Stromal cell of bone marrow (primary cell): ENCODE measurements around the gene JUND.
A peak's percentile ranks its signal among the peaks of the same experiment; 100 is the strongest.

ENCODE experiments used
- DNase-seq: peaks from one replicate; pipeline ENCODE4 v3.0.0-alpha.2; 2012; ENCODE audit warnings: low read depth

JUND gene

DNA sequence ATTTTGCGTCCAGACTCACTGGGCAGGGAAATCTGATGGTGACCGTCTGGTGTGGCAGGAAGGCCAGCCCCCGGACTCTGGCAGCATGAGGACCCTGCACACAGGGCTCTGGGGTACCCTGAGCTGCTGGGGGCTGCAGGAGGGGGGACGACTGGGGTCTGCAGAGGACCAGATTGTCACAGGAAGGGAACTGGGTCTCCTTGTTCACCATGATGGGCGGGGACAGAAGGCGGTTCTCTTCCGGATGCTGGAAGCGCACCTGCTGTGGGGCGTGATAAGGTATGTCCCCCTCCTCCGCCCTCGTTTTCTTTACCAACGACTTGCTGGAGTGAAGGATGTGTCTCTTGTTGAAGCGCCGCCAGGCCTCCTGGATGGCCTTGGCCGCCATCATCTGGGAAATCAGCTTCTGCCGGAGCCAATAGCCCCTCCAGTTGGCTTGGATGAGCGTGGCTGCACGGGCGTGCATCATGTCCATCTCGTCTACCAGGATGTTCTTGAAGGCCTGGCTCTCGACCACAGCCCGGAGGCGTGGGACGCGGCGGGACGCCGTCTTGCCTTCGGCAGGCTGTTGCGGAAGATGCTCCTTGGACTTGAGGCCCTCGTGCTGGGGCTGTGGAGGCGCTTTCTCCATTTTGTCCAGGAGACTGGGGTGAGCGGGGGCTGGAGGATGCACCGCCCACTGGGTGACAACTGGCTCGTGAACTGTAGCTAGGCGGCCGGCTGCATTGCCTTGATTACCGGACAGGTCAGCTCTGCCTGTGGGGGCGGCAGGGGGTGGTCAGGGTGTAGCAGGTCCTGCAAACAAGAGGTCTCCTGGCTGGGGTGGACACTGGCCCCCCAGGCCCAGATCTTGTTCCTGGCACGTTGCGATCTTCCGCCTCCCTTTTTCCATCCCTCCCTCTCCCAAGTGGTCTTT lies 14.4 kb downstream of the JUND start:
- DNase-seq: no peak

DNA sequence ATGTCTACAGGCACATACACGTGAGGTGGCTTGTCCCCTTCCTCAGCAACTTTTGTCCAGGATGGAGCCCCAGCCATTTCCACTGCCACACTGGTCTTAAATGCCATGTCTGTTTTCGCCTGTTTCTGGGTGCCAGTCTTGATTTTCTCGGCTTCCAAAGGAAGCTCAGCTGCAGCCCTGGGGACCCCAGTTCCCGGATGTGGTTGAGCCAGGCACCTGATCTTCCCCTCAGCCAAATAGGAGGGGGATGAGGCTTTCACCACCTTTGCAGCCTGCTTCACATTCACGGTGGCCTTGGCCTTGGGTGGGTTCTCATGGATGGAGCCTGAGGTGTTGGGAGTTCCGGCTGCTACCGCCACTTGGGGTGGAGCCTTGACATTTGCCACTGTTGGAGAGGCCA lies 15.8 kb downstream of the JUND start:
- DNase-seq: no peak

DNA sequence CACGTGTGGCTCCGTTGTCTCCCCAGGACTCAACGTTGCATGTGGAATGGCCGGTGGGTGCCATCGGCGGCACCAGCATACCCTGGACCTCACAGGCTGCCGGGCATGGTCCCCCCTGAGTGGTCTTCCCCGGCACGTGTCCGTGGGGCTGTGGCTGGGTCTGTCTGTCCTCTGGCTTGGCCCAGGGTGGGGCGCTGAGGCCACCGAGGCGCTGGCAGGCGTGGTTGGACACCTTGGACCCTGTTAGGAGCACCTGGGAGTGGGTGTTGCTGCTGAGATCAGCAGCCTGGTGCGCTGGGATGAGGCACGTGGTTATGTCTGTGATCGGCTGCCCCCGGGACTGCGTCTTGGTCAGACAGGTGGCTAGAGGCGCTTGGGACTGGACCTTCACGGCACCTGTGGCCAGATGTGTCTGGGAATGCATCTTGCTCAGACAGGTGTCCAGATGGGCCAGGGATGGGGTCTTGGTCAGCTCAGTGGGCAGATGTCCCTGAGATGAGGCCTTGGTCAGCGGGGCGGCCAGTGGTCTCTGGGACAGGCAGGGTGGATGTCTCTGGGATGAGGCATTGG lies 16.4 kb downstream of the JUND start:
- DNase-seq: no peak

DNA sequence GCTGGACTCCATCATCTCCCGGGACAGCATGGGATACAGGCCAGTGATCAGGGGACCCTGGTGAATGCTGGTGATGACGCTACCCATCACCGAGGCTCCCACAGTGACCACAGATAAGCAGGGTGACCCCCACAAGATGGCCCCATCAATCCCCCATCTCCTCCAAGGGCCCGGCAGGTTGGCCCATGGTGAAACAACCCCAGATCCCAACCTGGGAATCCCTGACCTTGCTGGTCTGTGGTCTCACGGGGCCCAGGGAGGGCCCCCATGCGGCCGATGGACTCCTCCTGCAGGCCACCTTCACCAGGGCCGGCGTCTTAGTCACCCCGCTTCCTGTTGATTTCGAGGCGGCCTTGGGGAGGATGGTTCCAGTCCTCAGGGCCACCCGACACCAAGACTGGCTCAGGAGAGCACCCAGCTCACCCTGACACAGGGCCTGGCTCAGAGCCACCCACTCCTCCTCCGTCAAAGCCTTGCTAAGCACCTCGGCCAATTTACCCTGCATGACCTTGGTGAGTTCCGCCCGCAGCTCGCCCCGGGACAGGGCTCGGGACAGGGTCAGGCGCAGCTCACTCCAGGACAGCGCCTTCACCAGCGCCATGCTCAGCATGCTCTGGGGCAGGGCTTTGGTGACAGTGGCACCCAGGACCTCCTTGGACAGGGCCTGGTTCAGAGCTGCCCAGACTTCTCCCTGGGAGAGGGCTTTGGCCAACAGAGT lies 17.1 kb downstream of the JUND start:
- DNase-seq: no peak

DNA sequence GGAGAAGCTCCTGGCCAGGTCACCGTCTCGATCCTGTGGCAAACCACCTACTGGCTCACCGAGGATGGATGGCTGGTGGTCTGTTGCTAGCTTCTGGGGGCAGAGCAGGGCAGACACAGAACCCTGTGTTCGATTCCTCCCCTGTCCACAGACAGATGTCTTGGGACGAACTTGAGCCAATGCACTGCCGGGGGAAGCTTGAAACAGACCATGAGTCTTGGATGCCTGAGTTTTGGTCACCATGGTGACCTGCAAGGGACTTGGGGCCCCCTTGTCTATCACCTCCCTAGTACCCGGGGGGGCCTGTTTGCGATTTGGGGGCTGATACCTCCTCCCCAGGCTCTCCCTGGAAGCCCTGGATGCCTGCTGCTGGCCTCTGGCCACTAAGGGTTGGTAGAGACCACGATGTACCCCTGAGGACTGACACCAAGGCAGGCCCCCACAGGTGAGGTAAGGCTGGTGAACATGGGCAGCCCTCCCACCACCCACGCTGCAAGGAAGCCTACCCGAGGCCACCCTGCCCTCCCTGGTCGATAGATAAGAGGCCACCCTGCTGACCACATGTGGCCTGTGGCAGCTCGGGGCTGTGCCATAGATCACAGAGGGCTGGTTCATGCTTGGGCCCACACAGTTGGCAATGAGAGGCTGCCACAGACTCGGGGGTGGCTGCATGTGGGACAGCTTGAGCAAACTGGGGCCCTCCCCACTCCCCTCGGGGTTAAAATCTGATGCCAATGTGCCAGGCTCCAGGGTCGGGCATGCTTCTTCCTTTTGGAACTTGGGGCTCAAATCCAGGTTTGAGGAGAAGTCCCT lies 17.9 kb downstream of the JUND start:
- DNase-seq: no peak

DNA sequence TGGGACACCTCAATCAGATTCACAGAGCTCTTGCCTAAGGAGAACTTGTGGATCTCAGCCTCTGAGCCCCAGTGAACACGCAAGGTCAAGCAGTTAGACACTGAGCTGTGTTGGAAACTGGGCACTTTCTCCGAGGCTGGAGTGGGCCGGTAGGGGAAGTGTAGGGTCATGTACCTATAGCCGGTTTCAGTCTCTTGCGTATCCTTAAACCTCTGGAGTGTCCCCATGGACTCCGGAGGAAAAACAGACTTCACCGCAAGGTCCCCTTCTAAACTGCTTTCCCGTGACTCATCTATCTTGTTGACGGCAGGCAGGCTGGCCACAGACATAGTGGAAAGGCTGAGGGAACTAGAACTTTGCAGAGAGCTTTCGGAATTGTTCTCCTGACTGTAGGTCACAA lies 18.5 kb downstream of the JUND start:
- no peak for DNase-seq

DNA sequence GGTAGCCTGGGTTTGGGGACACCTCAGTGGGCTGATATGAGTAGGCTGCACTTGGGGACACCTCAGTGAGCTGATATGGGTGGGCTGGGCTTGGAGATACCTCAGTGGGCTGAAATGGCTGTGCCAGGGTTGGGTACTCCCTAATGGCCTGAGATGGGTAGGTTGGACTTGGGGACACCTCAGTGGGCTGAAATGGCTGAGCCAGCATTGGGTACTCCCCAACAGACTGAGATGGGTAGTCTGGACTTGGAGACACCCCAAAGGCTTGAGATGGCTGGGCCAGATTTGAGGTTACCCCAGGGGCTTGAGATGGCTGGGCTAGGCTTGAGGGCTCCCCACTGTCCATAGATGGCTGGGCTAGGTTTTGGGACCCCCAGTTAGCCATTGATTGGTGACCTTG lies 19.3 kb downstream of the JUND start:
- DNase-seq: no peak

DNA sequence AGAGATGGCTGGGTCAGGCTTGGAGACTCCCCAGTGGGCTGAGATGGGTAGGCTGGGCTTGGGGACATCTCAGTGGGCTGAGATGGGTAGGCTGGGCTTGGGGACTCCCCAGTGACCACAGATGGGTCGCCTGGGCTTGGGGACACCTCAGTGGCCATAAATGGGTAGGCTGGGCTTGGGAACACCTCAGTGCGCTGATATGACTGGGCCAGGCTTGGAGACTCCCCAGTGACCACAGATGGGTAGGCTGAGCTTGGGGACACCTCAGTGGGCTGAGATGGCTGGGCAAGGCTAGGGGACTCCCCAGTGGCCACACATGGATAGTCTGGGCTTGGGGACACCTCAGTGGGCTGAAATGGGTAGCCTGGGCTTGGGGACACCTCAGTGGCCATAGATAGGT lies 19.9 kb downstream of the JUND start:
- no peak for DNase-seq

DNA sequence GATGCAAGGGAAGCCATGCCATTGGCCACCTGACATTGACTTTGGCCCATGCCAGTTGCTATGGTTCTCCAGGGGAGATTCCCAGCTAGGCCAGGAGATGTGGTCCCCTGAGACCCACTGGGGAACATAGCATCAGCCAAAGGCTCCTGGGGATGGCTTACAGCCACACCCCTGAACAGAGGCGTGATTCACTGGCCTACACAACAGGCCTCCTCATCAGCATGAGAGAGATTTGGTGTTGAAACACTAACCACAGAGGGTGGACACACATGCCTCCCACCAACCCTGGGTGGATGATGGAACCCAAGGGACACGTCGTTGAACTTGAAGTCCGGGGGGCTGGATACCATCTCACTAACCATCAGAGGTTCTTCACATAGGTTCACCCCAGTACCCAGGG lies 21.5 kb downstream of the JUND start:
- DNase-seq: peak; percentile 38

DNA sequence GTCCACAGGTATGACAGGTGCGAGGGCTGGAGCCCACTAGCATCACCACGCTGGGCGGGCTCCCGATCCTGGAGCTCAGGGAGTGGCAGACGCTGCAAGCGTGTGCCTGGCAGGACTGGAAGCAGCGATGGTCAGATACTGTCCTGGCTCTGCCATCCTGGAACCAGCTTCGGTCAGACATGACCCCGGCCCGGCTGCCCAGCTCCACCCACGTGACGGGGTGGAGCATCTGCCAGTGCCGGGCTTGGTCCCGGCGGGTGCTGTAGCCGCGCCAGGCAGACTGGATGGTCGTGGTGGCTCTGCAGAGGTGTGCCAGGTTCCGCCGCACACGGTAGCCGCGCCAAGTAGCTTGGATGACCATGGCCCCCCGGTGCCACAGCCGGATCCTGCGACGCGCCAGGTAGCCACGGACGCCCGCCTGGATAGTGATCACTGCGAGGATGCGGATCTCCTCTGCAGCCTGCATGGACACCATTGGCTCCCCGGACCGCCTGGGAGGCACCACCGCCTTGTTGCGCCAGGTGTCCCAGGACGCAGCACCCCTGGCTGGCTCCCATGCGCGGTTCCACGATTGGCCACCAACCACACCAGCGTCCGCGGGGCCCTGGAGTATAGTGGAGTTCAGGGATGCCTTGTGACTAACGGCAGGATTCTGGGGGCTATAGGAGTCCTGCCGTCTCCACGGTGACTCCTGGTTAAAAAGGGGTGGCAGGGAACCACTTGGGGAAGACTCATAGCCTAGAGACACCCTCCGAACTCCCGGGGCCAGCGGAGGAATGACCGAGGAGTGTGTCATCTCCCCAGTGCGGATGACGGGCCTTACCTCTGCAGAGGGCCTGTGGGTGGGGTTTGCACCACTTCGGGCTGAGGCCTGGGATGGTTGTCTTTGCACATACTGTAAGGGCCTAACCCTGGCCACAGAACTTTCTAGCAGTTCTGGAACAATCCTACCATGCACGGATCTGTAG lies 23.6 kb downstream of the JUND start:
- no peak for DNase-seq

DNA sequence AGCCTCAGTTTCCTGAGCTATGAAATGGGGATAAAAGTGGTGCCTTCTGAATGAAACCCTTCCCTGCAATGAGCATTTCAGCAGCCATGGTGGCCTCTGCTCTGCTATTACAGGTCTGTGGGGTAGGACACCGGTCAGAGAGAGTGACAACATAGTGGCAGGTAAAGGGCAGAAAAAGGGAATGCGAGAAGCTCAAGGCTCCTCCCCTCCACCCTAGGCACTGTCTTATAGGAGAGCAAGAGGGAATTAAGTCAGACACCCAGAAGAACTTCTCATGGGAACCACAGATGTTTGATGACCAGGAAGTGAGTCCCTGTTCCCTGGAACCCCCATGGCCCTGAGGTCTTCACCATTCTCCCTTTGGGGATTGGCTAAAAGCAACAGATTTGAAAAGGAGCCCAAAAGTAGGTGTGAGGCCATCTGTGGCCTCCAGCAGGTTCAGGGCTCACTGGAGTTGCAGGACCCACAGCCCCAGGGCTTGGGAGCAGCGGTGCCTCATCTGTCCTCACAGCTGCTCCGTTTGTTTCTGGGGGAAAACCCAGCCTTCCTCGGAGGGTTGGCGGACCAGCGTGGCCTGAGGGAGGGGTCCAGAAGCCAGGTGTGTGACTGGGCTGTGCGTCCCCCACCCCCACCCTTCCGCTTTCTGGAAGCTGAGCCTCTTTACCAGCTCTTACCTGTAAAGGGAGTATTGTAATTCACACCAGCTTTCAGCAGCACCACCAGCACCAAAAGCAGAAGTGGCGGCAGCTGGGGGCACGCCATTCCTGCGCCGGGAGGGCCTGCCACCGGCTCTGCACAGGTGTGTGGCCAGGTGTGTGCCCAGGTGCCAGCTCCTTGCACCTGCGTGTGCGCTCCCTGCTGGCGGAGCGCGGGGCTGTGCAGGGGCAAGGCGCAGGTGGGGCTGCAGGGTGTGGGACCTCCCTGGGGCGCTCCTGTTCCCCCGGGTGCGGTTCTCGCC lies 26.6 kb downstream of the JUND start:
- DNase-seq: no peak

DNA sequence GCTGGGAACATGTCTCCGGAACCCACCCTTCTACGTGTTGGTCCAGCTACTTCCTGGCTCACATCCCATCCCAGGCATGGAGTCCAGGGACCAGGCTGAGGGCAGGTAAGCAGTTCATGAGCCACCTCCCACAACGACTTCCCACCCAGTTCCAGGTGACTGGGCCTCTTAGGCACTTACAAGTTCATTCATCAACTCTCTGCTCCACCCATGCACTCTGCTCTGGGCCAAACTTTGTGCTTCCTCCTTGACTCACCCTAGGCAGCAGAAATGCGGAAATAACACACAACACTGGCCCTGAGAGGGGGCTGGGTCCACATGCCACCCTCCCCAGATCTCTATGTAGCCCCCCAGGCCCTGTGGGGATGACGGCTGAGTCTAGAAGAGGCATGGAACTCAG lies 27.7 kb downstream of the JUND start:
- no peak for DNase-seq

DNA sequence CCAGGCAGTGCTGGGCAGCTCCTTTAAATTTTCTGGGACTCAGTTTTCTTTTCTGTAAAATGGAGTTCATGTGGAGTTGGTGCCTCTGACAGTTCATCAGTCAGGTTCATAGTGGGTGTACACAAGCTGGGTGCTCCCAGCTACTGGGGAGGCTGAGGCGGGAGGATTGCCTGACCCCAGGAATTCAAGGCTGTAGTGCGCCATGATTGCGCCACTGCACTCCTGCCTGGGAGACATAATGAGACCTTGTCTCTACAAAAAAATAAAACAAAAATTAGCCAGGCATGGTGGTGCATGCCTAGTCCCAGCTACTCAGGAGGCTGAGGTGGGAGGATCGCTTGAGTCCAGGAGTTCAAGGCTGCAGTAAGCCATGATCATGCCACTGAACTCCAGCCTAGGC lies 28.3 kb downstream of the JUND start:
- DNase-seq: no peak

DNA sequence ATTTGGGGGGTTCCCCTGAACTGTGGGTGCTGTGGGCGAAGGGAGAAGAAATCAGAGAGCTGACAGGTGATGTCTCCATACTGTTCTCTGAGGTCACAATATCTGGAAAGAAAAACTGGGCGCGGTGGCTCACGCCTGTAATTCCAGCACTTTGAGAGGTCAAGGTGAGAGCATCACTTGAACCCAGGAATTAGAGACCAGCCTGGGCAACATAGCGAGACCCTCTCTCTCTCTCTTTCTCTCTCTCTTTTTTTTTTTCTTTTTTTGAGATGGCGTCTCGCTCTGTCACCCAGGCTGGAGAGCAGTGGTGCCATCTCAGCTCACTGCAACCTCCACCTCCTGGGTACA lies 29.1 kb downstream of the JUND start:
- no peak for DNase-seq

DNA sequence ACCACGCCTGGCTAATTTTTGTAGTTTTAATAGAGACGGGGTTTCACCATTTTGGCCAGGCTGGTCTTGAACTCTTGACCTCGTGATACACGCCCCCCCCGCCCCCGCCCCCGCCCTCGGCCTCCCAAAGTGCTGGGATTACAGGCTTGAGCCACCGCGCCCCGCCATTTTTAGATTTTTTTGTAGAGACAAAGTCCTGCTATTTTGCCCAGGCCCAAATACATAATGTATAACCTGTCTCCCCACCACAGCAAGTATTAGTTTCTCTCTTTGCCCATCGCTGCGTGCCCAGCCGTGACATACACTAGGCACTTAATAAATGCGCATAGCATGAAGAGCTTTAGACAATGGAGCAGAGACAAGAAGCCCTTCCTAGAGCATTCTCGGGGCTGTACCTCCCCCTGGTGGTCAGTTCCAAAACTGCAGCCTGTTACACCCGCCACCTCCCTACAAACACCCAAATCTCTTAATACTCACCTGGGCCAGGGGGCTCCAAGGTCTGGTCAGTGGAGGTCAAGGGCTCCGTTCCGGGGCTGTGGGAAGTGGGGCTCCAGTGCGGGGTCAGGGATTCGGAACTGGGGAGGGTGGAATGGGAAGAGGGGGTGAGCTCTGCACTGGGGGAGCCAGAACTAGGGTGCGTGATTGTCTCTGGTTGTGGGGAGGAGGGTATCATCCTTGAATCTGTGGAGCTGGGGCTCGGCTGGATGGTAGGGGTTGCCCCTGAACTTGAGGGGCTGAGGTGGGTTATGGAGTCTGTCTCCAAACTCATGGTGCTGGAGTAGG lies 29.6 kb downstream of the JUND start:
- DNase-seq: peak; percentile 32

DNA sequence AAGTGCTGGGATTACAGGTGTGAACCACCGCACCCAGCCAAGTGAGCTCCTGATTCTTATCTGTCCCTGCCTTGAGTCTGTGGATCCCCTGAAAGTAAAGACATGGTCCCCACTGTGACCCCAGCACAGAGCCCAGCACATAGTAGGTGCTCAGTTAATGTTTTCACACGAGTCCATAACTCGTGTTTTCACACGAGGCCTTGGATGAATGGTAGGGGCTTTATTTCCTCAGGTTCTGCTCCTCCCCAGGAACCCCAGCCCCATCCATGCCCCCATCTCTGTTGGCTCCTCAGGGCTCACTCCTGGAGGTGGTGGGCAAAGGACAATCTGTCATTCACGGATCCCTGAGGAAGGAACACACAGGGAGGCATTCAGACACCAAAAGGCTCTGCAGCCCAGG lies 31.6 kb downstream of the JUND start:
- no peak for DNase-seq

DNA sequence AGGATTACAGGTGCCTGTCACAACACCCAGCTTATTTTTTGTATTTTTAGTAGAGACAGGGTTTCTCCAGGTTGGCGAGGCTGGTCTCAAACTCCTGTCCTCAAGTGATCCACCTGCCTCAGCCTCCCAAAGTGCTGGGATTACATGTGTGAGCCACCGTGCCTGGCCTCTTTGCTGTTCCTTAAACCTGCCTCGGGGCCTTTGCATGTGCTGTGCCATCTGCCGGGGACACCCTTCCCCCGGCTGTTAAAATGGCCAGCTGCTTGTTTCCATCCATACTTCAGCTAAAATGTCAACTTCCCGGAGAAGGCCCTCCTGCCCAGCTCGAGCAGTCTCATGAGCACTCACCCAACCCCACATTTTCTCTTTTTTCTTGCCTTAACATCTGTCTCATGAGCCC lies 36.1 kb downstream of the JUND start:
- no peak for DNase-seq

DNA sequence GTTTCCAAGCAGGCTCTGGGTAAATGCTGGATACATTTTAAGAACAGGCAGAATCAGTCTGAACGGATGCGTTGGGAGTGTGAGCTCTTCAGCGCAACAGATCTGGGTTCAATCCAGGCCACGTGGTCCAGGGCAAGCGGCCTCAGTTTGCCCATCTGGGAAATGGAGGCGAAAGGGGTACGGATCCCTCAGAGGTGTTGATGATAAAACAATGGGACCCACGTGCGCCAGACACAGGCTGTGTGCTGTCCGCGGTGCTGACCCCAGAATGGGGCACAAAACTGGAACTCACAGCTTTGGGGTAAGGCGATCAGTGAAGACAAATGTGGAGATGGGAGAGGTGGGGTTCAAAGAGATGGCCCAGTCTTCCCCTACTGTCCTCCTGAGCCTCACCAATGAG lies 42.1 kb downstream of the JUND start:
- DNase-seq: no peak

DNA sequence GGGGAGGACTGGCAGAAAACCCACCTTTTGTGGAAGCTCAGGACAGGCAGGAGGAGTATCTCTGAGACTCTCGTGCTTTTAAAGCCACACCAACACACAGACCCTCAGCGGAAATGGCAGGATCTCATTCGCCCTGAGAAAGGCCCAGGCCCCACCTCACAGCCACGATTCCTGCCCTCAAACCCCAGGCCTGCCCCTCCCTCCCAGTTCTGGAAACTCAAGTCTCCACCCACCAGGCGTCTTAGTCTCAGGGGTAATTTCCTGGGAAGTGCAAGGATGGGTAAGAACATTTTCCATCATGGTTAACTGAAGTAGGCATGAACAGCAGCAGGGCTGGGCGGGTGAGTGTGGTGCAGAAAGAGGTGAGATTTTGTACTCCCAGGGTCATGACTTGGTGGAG lies 47.2 kb downstream of the JUND start:
- DNase-seq: no peak
